ENCODE results near the gene DMD.
A peak's percentile ranks its signal among the peaks of the same experiment; 100 is the strongest.

DMD gene

GRCh38 chrX:31225819-31226218, 1985.5 kb downstream of the DMD start:
- intact Hi-C loops (cut with DNase I), result no loop called here
- DNase-seq, result no peak

- DNase-seq, result no peak
- intact Hi-C loops (cut with DNase I), result no loop called here
Observed at GRCh38 chrX:31224381-31225012, 1986.9 kb downstream of the DMD start.

GRCh38 chrX:31223817-31224216, 1987.5 kb downstream of the DMD start:
- no peak for DNase-seq
- intact Hi-C loops (cut with DNase I), result no loop called here

GRCh38 chrX:31222946-31223345, 1988.4 kb downstream of the DMD start:
- no peak for DNase-seq
- intact Hi-C loops (cut with DNase I), result no loop called here

GRCh38 chrX:31219174-31219573, 1992.2 kb downstream of the DMD start:
- intact Hi-C loops (cut with DNase I), result no loop called here
- DNase-seq, result no peak

- DNase-seq, result no peak
- intact Hi-C loops (cut with DNase I), result no loop called here
Observed at GRCh38 chrX:31217084-31217483, 1994.3 kb downstream of the DMD start.

- no peak for DNase-seq
- intact Hi-C loops (cut with DNase I), result no loop called here
Observed at GRCh38 chrX:31215277-31215815, 1996.0 kb downstream of the DMD start.

GRCh38 chrX:31213941-31214340, 1997.4 kb downstream of the DMD start:
- intact Hi-C loops (cut with DNase I), result loop anchor here (5.0 kb wide), 1 partner anchor 443 kb away; no protein-coding TSS in a partner anchor
- peak in 1 of 10 donors; percentile 13 for DNase-seq

GRCh38 chrX:31212856-31213748, 1998.2 kb downstream of the DMD start:
- DNase-seq, result no peak
- intact Hi-C loops (cut with DNase I), result loop anchor here (5.0 kb wide), 1 partner anchor 444 kb away; no protein-coding TSS in a partner anchor

- no peak for DNase-seq
- intact Hi-C loops (cut with DNase I), result no loop called here
Observed at GRCh38 chrX:31209005-31209628, 2002.2 kb downstream of the DMD start.

- intact Hi-C loops (cut with DNase I), result no loop called here
Observed at GRCh38 chrX:31201503-31201902, 2009.8 kb downstream of the DMD start.

GRCh38 chrX:31200430-31200829, 2010.9 kb downstream of the DMD start:
- intact Hi-C loops (cut with DNase I), result no loop called here

More at GRCh38 chrX:31201503-31201902, 2009.8 kb downstream of the DMD start:
- no peak for DNase-seq

GRCh38 chrX:31199840-31200114, 2011.6 kb downstream of the DMD start:
- no peak for DNase-seq
- intact Hi-C loops (cut with DNase I), result no loop called here

More at GRCh38 chrX:31200430-31200829, 2010.9 kb downstream of the DMD start:
- no peak for DNase-seq

GRCh38 chrX:31199056-31199839, 2012.1 kb downstream of the DMD start:
- intact Hi-C loops (cut with DNase I), result no loop called here
- DNase-seq, result no peak

- no peak for DNase-seq
- intact Hi-C loops (cut with DNase I), result no loop called here
Observed at GRCh38 chrX:31190221-31190975, 2021.0 kb downstream of the DMD start.

- DNase-seq, result no peak
- intact Hi-C loops (cut with DNase I), result no loop called here
Observed at GRCh38 chrX:31186693-31187338, 2024.5 kb downstream of the DMD start.

GRCh38 chrX:31185884-31186283, 2025.5 kb downstream of the DMD start:
- intact Hi-C loops (cut with DNase I), result no loop called here

GRCh38 chrX:31181377-31182000, 2029.9 kb downstream of the DMD start:
- no peak for DNase-seq
- intact Hi-C loops (cut with DNase I), result no loop called here

More at GRCh38 chrX:31185884-31186283, 2025.5 kb downstream of the DMD start:
- no peak for DNase-seq

GRCh38 chrX:31179203-31179602, 2032.1 kb downstream of the DMD start:
- intact Hi-C loops (cut with DNase I), result no loop called here
- no peak for DNase-seq

All from posterior cingulate gyrus (tissue), 11 donors.